Stimulated activated CD4-positive, alpha-beta T cell treated with anti-CD3 and anti-CD28 coated beads, Interleukin-1b, Interleukin-23, amount 100 ng/mL, for 4 hours (primary cell): Measurements from ENCODE around the gene CXCL16.
"Not testable (repeated sequence)": the region's sequence is repeated elsewhere in the genome, so short reads cannot be mapped to it uniquely, and the experiment has no call there.

Experiments used
- DNase-seq, 2 donors: peaks; one replicate each; pipeline ENCODE4 v3.0.0-alpha.2; 2020; ENCODE audit warnings: low read depth in 2 of 2

CXCL16 gene

DNA sequence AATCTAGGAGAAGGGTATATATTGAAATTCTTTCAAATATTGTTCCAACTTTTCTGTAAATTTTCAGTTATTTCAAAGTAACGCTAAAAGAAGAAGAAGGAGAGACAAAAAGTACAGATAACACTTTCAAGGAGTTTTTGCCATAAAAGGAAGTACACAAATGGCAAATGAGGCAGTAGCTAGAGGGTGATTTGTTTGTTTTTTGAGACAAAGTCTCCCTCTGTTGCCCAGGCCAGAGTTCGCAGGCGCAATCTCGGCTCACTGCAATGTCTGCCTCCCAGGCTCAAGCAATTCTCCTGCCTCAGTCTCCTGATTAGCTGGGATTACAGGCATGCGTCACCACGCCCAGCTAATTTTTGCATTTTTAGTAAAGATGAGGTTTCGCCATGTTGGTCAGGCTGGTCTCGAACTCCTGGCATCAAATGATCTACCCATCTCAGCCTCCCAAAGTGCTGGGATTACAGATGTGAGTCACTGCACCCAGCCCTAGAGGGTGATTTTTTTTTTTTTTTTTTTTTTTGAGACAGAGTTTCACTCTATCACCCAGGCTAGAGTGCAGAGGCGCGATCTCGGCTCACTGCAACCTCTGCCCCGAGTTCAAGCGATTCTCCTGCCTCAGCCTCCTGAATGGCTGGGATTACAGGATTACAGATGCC is 40.2 kb downstream of the CXCL16 start:
- DNase-seq, result not testable (repeated sequence)

- DNase-seq, result no peak
Observed at GRCh38 chr17:4696437-4696805, 43.3 kb downstream of the CXCL16 start.

- DNase-seq, result no peak
Observed at GRCh38 chr17:4693416-4693815, 46.3 kb downstream of the CXCL16 start.

DNA sequence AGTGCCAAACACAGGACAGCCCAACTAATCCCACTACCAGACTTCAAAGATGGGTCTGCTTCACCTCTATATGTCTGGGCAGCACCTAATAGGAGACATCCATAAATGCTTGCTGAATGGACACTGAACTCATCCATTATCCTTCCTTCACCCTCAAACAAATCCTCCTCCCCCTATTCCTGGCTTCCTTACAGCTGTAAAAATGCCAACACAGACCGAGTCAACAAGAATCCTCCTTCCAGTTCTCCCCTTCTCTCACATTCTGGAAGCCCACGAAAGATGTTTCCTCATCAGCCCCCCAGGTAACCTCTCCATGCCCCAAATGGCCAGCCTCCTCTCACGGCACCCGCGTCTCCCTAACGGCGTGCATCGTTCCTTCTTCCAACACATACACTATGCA is 48.0 kb downstream of the CXCL16 start:
- DNase-seq, result no peak

DNA sequence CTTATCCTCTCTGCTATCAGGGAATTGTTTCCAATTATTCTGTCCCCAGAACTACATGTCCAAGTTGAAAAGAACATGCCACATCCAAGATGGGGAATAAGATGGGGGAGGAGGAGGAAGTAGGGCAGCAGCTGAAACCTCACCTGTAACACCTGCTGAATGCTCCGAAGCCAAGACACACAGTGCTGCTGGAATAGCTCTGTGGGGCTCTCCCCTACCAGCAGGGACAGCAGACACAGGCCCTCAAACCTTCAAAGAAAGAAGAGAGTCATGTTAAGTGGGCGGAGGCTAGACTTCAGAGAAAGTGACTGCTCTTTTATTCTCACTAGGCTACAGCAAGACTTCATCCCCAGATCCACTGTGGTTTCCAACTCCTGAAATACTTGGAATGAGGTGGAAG is 49.0 kb downstream of the CXCL16 start:
- DNase-seq, result no peak

DNA sequence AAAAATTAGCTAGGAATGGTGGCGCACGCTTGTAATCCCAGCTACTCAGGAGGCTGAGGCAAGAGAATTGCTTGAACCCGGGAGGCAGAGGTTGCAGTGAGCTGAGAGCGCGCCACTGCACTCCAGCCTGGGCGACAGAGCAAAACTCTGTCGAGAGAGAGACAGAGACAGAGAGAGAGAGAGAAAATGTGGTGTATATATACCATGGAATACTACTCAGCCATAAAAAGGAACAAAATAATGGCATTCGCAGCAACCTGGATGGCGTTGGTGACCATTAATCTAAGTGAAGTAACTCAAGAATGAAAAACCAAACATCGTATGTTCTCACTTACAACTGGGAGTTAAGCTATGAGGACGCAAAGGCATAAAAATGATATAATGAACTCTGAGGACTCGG is 49.9 kb downstream of the CXCL16 start:
- DNase-seq, result not testable (repeated sequence)

DNA sequence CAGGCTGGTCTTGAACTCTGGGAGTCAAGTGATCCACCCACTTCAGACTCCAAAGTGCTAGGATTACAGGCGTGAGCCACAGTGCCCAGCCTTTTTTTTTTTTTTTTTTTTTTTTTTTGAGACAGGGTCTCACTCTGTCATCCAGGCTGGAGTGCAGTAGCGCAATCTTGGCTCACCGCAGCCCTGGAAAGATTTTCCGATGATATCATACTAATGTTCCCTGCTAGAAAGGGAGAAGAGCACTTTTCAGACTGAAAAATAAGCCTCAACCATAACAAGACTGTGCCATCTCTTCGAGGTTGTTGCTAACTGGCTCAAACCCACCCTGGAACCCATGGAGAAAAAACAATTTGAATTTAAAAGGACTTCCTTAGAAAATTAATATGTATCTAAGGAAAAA is 56.0 kb downstream of the CXCL16 start:
- not testable (repeated sequence) for DNase-seq
